ENCODE results near the gene ZFAND4. TPM values are rescaled to one million over a fixed set of nuclear protein-coding genes. Genes with fewer than 3 reads are reported as not detected.

ZFAND4 gene
- total RNA-seq, 1 donor from 2014 or later, result 19.4 TPM

DNA sequence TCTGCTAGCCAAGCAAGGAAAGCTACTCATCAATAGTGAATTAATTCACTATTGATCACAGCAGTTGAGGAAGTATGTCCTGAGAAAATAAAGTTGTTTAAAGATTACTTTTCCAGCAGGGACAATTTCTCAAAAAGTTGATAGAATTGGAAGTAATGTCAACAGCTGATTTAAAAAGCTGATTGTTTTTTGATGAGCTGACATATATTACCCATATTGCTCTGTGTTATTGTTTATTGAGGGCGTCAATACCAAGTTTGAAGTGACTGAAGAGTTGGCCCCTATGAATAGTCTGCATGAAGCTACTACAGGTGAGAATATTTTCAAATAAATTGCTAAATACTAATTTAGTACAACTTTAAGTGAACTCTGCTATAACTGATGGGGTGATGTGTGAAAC lies 28.0 kb downstream of the ZFAND4 start:
- no peaks in the 10 kb centered on the region for H3K36me3 ChIP-seq
- no peaks in the 10 kb centered on the region for H3K4me1 ChIP-seq

DNA sequence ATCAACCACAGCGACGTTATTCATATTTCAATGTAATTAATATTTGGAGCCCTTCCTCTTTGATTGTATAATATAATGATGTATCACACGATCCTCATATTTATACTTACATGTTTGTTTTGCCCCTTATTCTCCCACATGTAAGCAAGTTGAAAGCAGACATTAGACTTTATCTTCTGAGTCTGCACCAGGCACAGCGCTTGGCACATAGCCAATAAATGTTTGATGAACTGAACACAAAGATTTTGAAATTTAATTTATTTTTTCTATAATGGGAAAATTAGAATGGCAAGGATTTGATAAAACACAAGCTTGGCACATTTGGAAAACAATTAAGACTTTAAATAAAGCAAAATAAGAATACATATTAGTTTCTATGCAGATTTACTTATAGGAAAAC lies 31.6 kb downstream of the ZFAND4 start:
- no peak overlapping the region for H3K4me3 ChIP-seq
- no peaks in the 10 kb centered on the region for H3K4me1 ChIP-seq
- TF ChIP-seq, protein P1, sequence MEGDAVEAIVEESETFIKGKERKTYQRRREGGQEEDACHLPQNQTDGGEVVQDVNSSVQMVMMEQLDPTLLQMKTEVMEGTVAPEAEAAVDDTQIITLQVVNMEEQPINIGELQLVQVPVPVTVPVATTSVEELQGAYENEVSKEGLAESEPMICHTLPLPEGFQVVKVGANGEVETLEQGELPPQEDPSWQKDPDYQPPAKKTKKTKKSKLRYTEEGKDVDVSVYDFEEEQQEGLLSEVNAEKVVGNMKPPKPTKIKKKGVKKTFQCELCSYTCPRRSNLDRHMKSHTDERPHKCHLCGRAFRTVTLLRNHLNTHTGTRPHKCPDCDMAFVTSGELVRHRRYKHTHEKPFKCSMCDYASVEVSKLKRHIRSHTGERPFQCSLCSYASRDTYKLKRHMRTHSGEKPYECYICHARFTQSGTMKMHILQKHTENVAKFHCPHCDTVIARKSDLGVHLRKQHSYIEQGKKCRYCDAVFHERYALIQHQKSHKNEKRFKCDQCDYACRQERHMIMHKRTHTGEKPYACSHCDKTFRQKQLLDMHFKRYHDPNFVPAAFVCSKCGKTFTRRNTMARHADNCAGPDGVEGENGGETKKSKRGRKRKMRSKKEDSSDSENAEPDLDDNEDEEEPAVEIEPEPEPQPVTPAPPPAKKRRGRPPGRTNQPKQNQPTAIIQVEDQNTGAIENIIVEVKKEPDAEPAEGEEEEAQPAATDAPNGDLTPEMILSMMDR (IDR thresholded peaks at IDR 0.05), result no peak
- TF ChIP-seq POLR2A (IDR thresholded peaks at IDR 0.05) (no peak), POLR2AphosphoS5 (IDR thresholded peaks at IDR 0.05; ENCODE audit: insufficient read depth in 1 of 2, low read depth in 1 of 2) (no peak)
- intact Hi-C loops (cut with DNase I), result no loop called here
- DNase-seq (ENCODE audit: extremely low spot score in 2 of 2), result no peak
- H3K27me3 ChIP-seq, result no peaks in the 10 kb centered on the region
- no peaks in the 10 kb centered on the region for H3K9me3 ChIP-seq
- H3K27ac ChIP-seq, result no peak overlapping the region
- H3K36me3 ChIP-seq, result no peaks in the 10 kb centered on the region

More for the DNA sequence above, 28.0 kb downstream of the ZFAND4 start:
- Histone ChIP-seq H3K9me3 (no peaks in the 10 kb centered on the region), H3K27ac (no peak overlapping the region), H3K27me3 (no peaks in the 10 kb centered on the region), H3K4me3 (no peak overlapping the region)
- no peak for DNase-seq (ENCODE audit: extremely low spot score in 2 of 2)
- TF ChIP-seq, protein P1 (IDR thresholded peaks at IDR 0.05), result no peak
- TF ChIP-seq POLR2AphosphoS5 (IDR thresholded peaks at IDR 0.05; ENCODE audit: insufficient read depth in 1 of 2, low read depth in 1 of 2) (no peak), POLR2A (IDR thresholded peaks at IDR 0.05) (no peak)
- intact Hi-C loops (cut with DNase I), result no loop called here

DNA sequence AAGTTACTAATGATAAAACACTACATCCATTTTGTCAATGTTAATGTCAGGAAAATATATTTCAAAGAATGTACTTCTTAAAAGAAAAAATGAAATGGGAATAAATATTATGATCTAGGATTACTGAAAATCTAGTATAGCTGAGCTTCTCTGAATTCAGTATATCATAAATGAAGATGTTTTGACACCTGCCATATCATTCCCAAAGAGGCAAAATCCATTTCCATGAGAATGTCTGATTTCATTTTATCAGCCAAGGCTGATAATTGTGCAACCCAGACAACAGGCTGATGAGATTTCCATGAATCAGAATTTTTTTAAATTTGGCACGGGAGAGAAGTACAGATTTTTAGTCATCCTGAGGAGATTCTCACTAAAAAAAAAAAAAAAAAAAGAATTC lies 32.5 kb downstream of the ZFAND4 start:
- no peak for DNase-seq (ENCODE audit: extremely low spot score in 2 of 2)
- H3K27ac ChIP-seq, result no peak overlapping the region
- H3K4me3 ChIP-seq, result no peak overlapping the region
- H3K36me3 ChIP-seq, result no peaks in the 10 kb centered on the region
- no peaks in the 10 kb centered on the region for H3K4me1 ChIP-seq
- no peak for TF ChIP-seq POLR2A (IDR thresholded peaks at IDR 0.05)
- TF ChIP-seq POLR2AphosphoS5 (IDR thresholded peaks at IDR 0.05; ENCODE audit: insufficient read depth in 1 of 2, low read depth in 1 of 2), result no peak
- TF ChIP-seq, protein P1 (IDR thresholded peaks at IDR 0.05), result no peak
- no peaks in the 10 kb centered on the region for H3K27me3 ChIP-seq
- no peaks in the 10 kb centered on the region for H3K9me3 ChIP-seq
- intact Hi-C loops (cut with DNase I), result no loop called here

DNA sequence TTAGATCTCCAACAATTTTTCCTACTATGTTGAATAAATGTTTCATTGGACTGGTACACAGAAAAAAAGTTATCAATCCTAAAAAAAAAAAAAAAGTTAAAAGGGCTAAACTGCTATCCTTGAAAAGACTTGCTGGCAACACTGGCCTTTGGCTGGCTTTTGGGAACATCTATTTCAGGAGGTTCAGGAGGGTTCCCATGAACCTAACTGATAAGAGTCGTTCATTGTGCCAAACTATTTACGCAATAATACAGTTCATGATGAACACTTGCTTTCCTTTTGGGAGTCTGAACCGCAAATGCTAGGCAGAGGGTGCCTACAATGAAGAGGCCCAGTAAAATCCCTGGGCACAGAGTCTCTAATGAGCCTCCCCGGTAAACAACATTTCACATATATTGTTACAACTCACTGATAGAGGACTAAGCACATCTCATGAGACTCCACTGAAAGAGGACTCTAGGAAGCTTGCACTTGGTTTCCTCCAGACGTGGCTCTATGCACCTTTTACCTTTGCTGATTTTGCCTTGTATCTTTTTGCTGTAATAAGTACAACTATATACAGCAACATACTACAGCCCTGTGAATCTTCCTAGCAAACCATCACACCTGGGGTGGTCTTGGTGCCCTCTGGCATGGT lies 45.0 kb downstream of the ZFAND4 start:
- intact Hi-C loops (cut with DNase I), result no loop called here

DNA sequence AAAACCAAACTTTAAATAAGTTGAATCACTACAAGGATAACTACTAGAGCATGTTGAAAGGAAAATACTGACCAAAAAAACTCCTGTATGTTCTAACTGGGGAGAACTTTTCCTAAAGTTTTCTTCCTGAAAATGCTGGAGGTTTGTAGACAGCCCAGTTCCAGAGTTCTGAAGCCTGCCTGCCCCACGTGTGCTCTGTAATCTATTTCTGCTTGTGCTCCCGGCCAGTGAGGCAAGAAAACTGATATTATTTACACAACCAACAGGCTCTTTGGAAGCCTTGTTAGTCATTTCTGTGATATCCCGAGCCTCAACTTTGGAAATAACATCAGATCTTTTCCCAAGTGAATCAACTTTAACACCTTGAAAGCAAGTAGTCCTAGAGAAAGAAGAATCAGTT lies 46.7 kb downstream of the ZFAND4 start:
- H3K4me1 ChIP-seq, result no peaks in the 10 kb centered on the region
- peaks cover 0 to 14% of the 10 kb centered on the region in 2 donors for H3K36me3 ChIP-seq
- no peak for DNase-seq (ENCODE audit: extremely low spot score in 2 of 2)
- no peaks in the 10 kb centered on the region for H3K9me3 ChIP-seq
- TF ChIP-seq, protein P1 (IDR thresholded peaks at IDR 0.05), result no peak
- no peak for TF ChIP-seq POLR2A (IDR thresholded peaks at IDR 0.05)
- no peak for TF ChIP-seq POLR2AphosphoS5 (IDR thresholded peaks at IDR 0.05; ENCODE audit: insufficient read depth in 1 of 2, low read depth in 1 of 2)
- intact Hi-C loops (cut with DNase I), result no loop called here
- no peak overlapping the region for H3K27ac ChIP-seq
- no peaks in the 10 kb centered on the region for H3K27me3 ChIP-seq
- no peak overlapping the region for H3K4me3 ChIP-seq

More for the DNA sequence above, 45.0 kb downstream of the ZFAND4 start:
- no peaks in the 10 kb centered on the region for H3K27me3 ChIP-seq
- no peaks in the 10 kb centered on the region for H3K9me3 ChIP-seq
- no peak overlapping the region for H3K27ac ChIP-seq
- no peak overlapping the region for H3K4me3 ChIP-seq
- H3K4me1 ChIP-seq, result no peaks in the 10 kb centered on the region
- TF ChIP-seq POLR2A (IDR thresholded peaks at IDR 0.05), result no peak
- TF ChIP-seq POLR2AphosphoS5 (IDR thresholded peaks at IDR 0.05; ENCODE audit: insufficient read depth in 1 of 2, low read depth in 1 of 2), result no peak
- TF ChIP-seq, protein P1 (IDR thresholded peaks at IDR 0.05), result no peak
- DNase-seq (ENCODE audit: extremely low spot score in 2 of 2), result no peak
- peaks cover 0 to 14% of the 10 kb centered on the region in 2 donors for H3K36me3 ChIP-seq

All from vagina (tissue), 2 donors.